ENCODE results near the gene AVPR2.

DNA sequence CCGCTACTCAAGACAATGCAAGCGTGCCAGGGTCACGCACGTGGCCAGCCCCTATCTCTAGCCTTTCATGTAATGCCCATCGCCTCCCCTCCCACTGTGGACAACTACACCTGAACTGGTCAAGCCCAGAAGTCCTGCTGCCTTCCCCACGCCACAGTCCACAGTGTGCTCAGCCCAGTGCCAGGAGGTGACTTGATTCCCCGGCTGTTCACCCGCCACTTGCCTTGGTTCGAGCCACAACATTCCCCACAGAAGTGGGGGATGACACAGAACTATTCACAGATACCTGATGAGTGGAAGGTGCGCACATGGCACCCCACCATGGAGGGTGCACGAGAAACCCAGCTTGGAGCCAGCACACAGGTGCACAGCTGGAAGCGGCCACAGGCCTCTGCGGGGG is 14.8 kb downstream of the AVPR2 start:
- TF ChIP-seq, protein P1, sequence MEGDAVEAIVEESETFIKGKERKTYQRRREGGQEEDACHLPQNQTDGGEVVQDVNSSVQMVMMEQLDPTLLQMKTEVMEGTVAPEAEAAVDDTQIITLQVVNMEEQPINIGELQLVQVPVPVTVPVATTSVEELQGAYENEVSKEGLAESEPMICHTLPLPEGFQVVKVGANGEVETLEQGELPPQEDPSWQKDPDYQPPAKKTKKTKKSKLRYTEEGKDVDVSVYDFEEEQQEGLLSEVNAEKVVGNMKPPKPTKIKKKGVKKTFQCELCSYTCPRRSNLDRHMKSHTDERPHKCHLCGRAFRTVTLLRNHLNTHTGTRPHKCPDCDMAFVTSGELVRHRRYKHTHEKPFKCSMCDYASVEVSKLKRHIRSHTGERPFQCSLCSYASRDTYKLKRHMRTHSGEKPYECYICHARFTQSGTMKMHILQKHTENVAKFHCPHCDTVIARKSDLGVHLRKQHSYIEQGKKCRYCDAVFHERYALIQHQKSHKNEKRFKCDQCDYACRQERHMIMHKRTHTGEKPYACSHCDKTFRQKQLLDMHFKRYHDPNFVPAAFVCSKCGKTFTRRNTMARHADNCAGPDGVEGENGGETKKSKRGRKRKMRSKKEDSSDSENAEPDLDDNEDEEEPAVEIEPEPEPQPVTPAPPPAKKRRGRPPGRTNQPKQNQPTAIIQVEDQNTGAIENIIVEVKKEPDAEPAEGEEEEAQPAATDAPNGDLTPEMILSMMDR (tag by site-specific recombination; IDR thresholded peaks at IDR 0.05) = no peak
- no peak for TF ChIP-seq MYNN (tag by site-specific recombination; IDR thresholded peaks at IDR 0.05; ENCODE audit: borderline replicate concordance)
